Karpas-422 (cell line): ENCODE measurements around the gene ENPP3. TPM values are rescaled to one million over a fixed set of nuclear protein-coding genes. Genes with fewer than 3 reads are reported as not detected.

Experiments used
- DNase-seq: peaks from one replicate; pipeline ENCODE4 v3.0.0-alpha.2; 2015
- H2AFZ ChIP-seq: fragments of 200-600 bp; sonication (generic); 2 replicates; pipeline ENCODE4 v1.6.1; 2014; ENCODE audit warnings: antibody characterized with exemption, low read length, mixed read lengths
- H3K27ac ChIP-seq: fragments of 200-600 bp; sonication (generic); 2 replicates; pipeline ENCODE4 v1.5.1; 2014; ENCODE audit warnings: mild to moderate bottlenecking, low read length, moderate library complexity
- H3K27me3 ChIP-seq: fragments of 200-600 bp; sonication (generic); 2 replicates; pipeline ENCODE4 v1.6.1; 2014; ENCODE audit warnings: low read length, mixed read lengths
- H3K36me3 ChIP-seq: fragments of 200-600 bp; sonication (generic); 2 replicates; pipeline ENCODE4 v1.6.1; 2014; ENCODE audit warnings: low read length, mixed read lengths; ENCODE audit not compliant: insufficient read depth
- H3K4me1 ChIP-seq: fragments of 200-600 bp; sonication (generic); 2 replicates; pipeline ENCODE4 v1.6.1; 2014; ENCODE audit warnings: mild to moderate bottlenecking, low read length, mixed read lengths
- H3K4me2 ChIP-seq: fragments of 200-600 bp; sonication (generic); 2 replicates; pipeline ENCODE4 v1.6.1; 2014; ENCODE audit warnings: low read length, low read depth, mild to moderate bottlenecking; ENCODE audit not compliant: poor library complexity, severe bottlenecking
- H3K4me3 ChIP-seq: fragments of 200-600 bp; sonication (generic); 2 replicates; pipeline ENCODE4 v1.5.1; 2014; ENCODE audit warnings: mild to moderate bottlenecking, antibody characterized with exemption, low read length, mixed read lengths
- H3K79me2 ChIP-seq: fragments of 200-600 bp; sonication (generic); 2 replicates; pipeline ENCODE4 v1.6.1; 2014; ENCODE audit warnings: mild to moderate bottlenecking, low read length, mixed read lengths
- H3K9ac ChIP-seq: fragments of 200-600 bp; sonication (generic); 2 replicates; pipeline ENCODE4 v1.6.0; 2014; ENCODE audit warnings: low read length
- H3K9me2 ChIP-seq: fragments of 200-600 bp; sonication (generic), shearing (Covaris generic); replicated peaks from 2 replicates; pipeline ENCODE4 v1.6.0; 2014; ENCODE audit warnings: mild to moderate bottlenecking, low read length, moderate library complexity; ENCODE audit not compliant: insufficient read depth
- H3K9me3 ChIP-seq: fragments of 300-700, 200-600 bp; sonication (generic); 2 replicates; pipeline ENCODE4 v1.6.1; 2014; ENCODE audit warnings: low read length, mixed read lengths
- H4K20me1 ChIP-seq: fragments of 200-600 bp; sonication (generic); 2 replicates; pipeline ENCODE4 v1.6.1; 2014; ENCODE audit warnings: mild to moderate bottlenecking, antibody characterized with exemption, low read length, low read depth; ENCODE audit not compliant: insufficient read depth
- total RNA-seq: library from RNA; depleted of rRNA; stranded (reverse); fragments of >200 nt; shearing (Covaris generic); gene quantifications from 2 replicates; pipeline ENCODE4 v1.2.3, GENCODE V29; 2014; ENCODE audit warnings: low replicate concordance

Gene ENPP3
- total RNA-seq, 1 experiment from 2014 or later: not detected

DNA sequence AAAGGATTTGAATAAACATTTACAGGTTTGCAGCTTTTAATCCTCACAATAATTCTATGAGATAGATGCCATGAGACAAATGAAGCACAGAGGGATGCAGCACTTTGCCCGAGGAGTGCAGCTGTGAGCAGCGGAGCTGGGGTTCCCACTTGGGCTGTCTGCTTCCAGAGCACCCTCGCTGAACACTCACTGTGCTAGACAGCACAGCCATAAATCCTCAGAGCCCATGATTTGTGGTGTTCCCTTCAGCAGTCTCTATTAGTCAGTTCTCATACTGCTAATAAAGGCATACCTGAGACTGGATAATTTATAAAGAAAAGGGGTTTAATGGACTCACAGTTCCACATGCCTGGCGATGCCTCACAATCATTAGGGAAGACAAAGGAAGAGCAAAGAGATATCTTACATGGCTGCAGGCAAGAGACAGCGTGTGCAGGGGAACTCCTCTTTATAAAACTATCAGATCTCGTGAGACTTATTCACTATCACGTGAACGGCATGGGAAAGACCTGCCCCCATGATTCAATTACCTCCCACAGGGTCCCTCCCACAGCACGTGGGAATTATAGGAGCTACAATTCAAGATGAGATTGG is 99.0 kb downstream of the ENPP3 start:
- H3K9me2 ChIP-seq: no peaks in the 10 kb centered on the region
- no peak for DNase-seq
- H3K4me1 ChIP-seq: no peaks in the 10 kb centered on the region
- H3K27ac ChIP-seq: no peak overlapping the region
- no peaks in the 10 kb centered on the region for H4K20me1 ChIP-seq
- H3K4me3 ChIP-seq: no peak overlapping the region
- no peak overlapping the region for H3K4me2 ChIP-seq
- H3K27me3 ChIP-seq: no peaks in the 10 kb centered on the region
- no peak overlapping the region for H2AFZ ChIP-seq
- H3K9ac ChIP-seq: no peak overlapping the region
- H3K79me2 ChIP-seq: no peaks in the 10 kb centered on the region
- no peaks in the 10 kb centered on the region for H3K36me3 ChIP-seq
- H3K9me3 ChIP-seq: no peaks in the 10 kb centered on the region

DNA sequence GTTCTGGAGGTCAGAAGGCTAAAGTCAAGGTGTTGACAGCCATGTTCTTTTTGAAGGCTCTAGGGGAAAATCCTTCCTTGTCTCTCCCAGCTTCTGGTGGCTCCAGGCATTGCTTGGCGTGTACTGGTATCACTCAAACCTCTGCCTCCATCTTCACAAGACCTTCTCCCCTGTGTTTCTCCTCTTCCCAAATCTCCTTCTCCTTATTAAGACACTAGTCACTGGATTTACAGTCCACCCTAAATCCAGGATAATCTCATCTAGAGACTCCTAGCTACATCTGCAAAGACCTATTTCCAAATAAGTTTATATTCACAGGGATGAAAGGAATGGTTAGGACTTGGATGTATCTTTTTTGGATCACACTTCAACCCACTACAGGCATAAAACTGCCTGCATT is 99.7 kb downstream of the ENPP3 start:
- H3K36me3 ChIP-seq: no peaks in the 10 kb centered on the region
- no peak overlapping the region for H3K27ac ChIP-seq
- H3K9me3 ChIP-seq: no peaks in the 10 kb centered on the region
- no peak for DNase-seq
- no peaks in the 10 kb centered on the region for H3K9me2 ChIP-seq
- no peak overlapping the region for H2AFZ ChIP-seq
- no peaks in the 10 kb centered on the region for H3K27me3 ChIP-seq
- H3K4me2 ChIP-seq: no peak overlapping the region
- no peak overlapping the region for H3K4me3 ChIP-seq
- H4K20me1 ChIP-seq: no peaks in the 10 kb centered on the region
- H3K9ac ChIP-seq: no peak overlapping the region
- no peaks in the 10 kb centered on the region for H3K4me1 ChIP-seq
- H3K79me2 ChIP-seq: no peaks in the 10 kb centered on the region

DNA sequence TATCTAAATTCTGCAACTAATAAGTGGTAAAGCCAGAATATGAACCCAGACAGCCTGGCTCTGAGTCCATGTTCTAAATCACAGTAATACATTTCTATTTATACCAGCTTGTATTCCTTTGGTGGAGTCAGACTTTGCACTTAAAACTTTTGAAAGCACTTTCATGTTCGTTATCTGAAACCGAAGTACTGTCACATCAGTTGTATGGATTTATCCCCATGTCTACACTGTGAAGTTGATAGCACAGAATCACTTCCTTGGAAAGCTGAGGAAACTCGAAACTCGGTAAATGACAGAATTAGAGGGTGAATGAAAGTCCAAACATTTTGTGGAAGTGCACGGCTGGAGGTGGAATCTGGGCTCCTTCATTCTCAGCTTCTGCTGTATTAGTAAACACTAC is 102.0 kb downstream of the ENPP3 start:
- Histone ChIP-seq H3K27ac (no peak overlapping the region), H3K4me3 (no peak overlapping the region), H3K4me2 (no peak overlapping the region), H4K20me1 (no peaks in the 10 kb centered on the region), H3K4me1 (no peaks in the 10 kb centered on the region), H3K79me2 (no peaks in the 10 kb centered on the region), H3K9ac (no peak overlapping the region), H3K27me3 (no peaks in the 10 kb centered on the region), H2AFZ (no peak overlapping the region), H3K9me3 (no peaks in the 10 kb centered on the region), H3K9me2 (no peaks in the 10 kb centered on the region), H3K36me3 (no peaks in the 10 kb centered on the region)
- no peak for DNase-seq

DNA sequence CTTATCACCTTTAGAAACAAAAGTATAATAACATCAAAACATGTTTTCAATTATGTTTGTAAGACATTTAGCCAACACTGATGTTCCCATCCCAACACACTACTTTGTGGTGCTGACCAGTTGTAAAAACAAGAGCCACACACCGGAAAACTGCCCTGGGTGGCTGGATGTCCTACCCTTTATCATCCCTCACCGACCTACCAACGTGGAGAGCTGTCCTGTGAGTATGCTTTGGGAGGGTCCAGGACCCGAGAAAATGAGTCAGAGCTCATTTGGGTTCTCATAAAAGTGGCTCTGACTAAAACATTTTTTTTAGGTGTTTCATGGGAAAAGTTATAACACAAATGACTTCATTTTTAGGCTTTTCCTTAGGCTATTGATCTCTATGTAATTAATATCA is 103.1 kb downstream of the ENPP3 start:
- no peak for DNase-seq

DNA sequence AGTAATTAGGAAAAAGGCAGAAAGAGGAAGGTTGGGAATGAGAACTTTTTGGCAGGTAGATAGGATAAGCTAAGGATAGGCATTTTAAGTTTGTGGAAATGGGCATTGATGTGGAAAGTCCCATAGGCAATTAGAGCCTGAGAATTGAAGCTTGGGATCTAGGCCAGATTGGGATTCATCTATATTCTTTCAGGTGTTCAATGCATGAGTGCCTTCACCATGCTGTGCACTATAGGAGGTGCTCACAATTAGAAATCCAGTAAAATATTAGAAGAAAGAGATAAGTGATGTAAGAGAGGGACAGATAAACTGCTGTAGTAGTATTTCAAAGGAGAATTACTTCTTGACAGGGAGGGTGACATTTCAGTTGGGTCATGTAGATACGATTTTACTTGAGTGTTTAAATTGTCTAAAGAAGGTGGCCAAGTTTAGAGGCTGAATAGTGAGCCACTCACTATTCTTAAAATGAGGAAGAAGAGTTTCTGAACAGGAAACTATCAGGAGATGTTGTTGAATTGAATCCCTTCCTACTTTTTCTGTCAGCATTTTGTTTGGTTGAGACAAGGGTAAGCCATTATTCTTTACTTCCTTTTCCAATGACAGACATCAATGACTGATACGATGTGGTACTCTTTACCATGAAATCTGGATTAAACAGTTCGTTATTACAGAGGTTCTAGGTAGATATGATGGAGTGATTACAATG is 104.7 kb downstream of the ENPP3 start:
- Histone ChIP-seq H3K4me3 (no peak overlapping the region), H3K9ac (no peak overlapping the region)

More for the DNA sequence above, 103.1 kb downstream of the ENPP3 start:
- no peaks in the 10 kb centered on the region for H3K9me3 ChIP-seq
- H3K4me3 ChIP-seq: no peak overlapping the region
- H3K79me2 ChIP-seq: no peaks in the 10 kb centered on the region
- H3K27ac ChIP-seq: no peak overlapping the region
- H4K20me1 ChIP-seq: no peaks in the 10 kb centered on the region
- no peak overlapping the region for H3K4me2 ChIP-seq
- no peaks in the 10 kb centered on the region for H3K9me2 ChIP-seq
- H3K27me3 ChIP-seq: no peaks in the 10 kb centered on the region
- no peaks in the 10 kb centered on the region for H3K36me3 ChIP-seq
- H3K4me1 ChIP-seq: no peaks in the 10 kb centered on the region
- no peak overlapping the region for H3K9ac ChIP-seq
- H2AFZ ChIP-seq: no peak overlapping the region

DNA sequence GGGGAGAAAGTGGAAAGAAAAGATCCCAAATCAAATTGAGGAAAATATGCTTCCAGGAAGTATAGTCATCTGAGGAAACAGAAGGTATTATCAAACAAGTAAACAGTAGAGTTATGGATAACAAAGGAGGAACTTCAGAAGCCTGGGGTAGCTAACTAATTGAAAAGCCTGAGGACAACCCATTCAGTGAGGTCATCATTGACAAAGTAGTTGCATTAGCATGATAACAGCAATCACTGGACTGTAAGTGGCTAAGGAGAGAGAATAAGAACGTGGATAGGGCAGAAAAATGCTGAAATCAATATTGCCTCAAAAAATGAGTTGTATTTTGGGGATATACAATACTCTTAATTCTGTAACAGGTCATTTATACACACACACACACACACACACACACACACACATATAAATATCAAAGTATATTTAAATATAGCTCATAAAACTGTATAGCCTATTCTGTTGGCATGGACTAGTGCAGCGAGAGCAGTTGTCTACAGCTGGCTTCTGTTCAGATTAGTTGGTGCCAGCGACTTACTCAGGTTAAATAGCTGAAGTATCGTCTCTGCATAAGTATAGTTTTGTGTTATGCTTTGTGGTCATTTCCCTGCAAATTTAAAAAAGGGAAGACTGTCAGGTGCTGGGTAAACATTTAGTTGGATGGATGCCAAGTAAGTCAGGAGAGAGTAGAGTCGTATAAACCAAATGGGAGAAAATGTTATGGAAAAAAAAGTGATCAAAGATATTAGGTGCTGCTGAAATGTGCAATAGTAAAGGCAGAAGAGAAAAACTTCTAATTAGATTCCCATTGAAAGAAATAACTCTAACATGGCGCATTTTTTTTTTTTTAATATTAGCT is 107.6 kb downstream of the ENPP3 start:
- Histone ChIP-seq H3K9me3 (no peaks in the 10 kb centered on the region), H3K9me2 (no peaks in the 10 kb centered on the region), H3K9ac (no peak overlapping the region), H3K4me3 (no peak overlapping the region), H4K20me1 (no peaks in the 10 kb centered on the region), H3K79me2 (no peaks in the 10 kb centered on the region), H3K27me3 (no peaks in the 10 kb centered on the region), H3K4me2 (no peak overlapping the region), H3K4me1 (no peaks in the 10 kb centered on the region), H3K36me3 (no peaks in the 10 kb centered on the region), H2AFZ (no peak overlapping the region), H3K27ac (no peak overlapping the region)
- DNase-seq: no peak

More for the DNA sequence above, 104.7 kb downstream of the ENPP3 start:
- H3K9me3 ChIP-seq: no peaks in the 10 kb centered on the region
- H3K79me2 ChIP-seq: no peaks in the 10 kb centered on the region
- no peak for DNase-seq
- H3K27me3 ChIP-seq: no peaks in the 10 kb centered on the region
- no peak overlapping the region for H3K4me2 ChIP-seq
- H3K36me3 ChIP-seq: no peaks in the 10 kb centered on the region
- H2AFZ ChIP-seq: no peak overlapping the region
- H3K4me1 ChIP-seq: no peaks in the 10 kb centered on the region
- H3K27ac ChIP-seq: no peak overlapping the region
- H3K9me2 ChIP-seq: no peaks in the 10 kb centered on the region
- H4K20me1 ChIP-seq: no peaks in the 10 kb centered on the region

DNA sequence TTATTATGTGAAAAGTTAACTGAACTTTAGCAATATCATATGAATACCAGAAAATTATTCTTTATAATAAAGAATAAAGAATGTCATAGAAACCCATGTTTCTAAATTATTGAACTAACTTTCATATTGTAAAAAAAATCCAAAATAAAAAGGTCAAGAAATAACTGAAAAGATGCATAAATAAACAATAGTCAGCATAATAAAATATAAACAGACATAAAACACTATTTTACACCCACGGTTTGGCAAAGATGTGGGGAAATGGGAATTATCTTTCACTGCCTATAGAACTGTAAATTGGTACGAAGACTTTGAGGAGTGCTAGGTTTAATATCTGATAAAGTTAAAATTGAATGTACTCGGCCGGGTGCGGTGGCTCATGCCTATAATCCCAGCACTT is 108.4 kb downstream of the ENPP3 start:
- no peak for DNase-seq
- Histone ChIP-seq H2AFZ (no peak overlapping the region), H3K36me3 (no peaks in the 10 kb centered on the region), H3K79me2 (no peaks in the 10 kb centered on the region), H4K20me1 (no peaks in the 10 kb centered on the region), H3K4me3 (no peak overlapping the region), H3K27me3 (no peaks in the 10 kb centered on the region), H3K4me1 (no peaks in the 10 kb centered on the region), H3K9me2 (no peaks in the 10 kb centered on the region), H3K9me3 (no peaks in the 10 kb centered on the region), H3K9ac (no peak overlapping the region), H3K27ac (no peak overlapping the region), H3K4me2 (no peak overlapping the region)

DNA sequence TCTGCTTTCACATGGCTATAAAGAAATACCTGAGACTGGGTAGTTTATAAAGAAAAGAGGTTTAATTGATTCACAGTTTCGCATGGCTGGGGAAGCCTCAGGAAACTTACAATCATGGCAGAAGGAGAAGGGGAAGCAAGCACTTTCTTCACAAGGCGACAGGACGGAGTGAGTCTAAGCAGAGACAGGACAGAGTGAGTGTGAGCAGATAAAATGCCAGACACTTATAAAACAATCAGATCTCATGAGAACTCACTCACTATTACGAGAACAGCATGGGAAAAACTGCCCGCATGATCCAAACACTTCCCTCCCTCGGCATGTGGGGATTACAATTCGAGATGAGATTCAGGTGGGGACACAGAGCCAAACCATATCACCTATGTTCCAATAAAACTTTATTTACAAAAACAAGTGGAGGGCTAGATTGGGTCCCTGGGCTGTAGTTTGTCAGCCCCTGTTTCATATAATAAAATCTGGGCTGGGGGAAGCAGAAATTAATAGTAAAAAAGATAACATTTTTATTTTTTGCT is 110.8 kb downstream of the ENPP3 start:
- Histone ChIP-seq H3K79me2 (no peaks in the 10 kb centered on the region), H2AFZ (no peak overlapping the region), H3K9ac (no peak overlapping the region), H3K9me3 (no peaks in the 10 kb centered on the region), H3K27me3 (no peaks in the 10 kb centered on the region), H3K9me2 (no peaks in the 10 kb centered on the region), H3K27ac (no peak overlapping the region), H3K4me3 (no peak overlapping the region), H3K4me2 (no peak overlapping the region), H3K36me3 (no peaks in the 10 kb centered on the region), H3K4me1 (no peaks in the 10 kb centered on the region), H4K20me1 (no peaks in the 10 kb centered on the region)
- DNase-seq: no peak
